ENCODE results near the gene CD58.

CD58 gene

GRCh38 chr1:116544588-116545358 lies 26.1 kb downstream of the CD58 start:
- DNase-seq (ENCODE audit: low read depth in 2 of 2), result no peak

GRCh38 chr1:116540088-116540487 lies 30.7 kb downstream of the CD58 start:
- no peak for DNase-seq (ENCODE audit: low read depth in 2 of 2)

GRCh38 chr1:116538544-116538943 lies 32.3 kb downstream of the CD58 start:
- DNase-seq (ENCODE audit: low read depth in 2 of 2), result no peak

GRCh38 chr1:116537898-116538297 lies 32.9 kb downstream of the CD58 start:
- DNase-seq (ENCODE audit: low read depth in 2 of 2), result no peak

- DNase-seq (ENCODE audit: low read depth in 2 of 2), result no peak
These were observed 33.6 kb downstream of the CD58 start for GRCh38 chr1:116537040-116537831.

GRCh38 chr1:116534014-116534739 lies 36.6 kb downstream of the CD58 start:
- no peak for DNase-seq (ENCODE audit: low read depth in 2 of 2)

- no peak for DNase-seq (ENCODE audit: low read depth in 2 of 2)
These were observed 37.4 kb downstream of the CD58 start for GRCh38 chr1:116533429-116533820.

- DNase-seq (ENCODE audit: low read depth in 2 of 2), result no peak
These were observed 38.0 kb downstream of the CD58 start for GRCh38 chr1:116532671-116533428.

- DNase-seq (ENCODE audit: low read depth in 2 of 2), result no peak
These were observed 38.9 kb downstream of the CD58 start for GRCh38 chr1:116531917-116532316.

GRCh38 chr1:116529681-116530080 lies 41.1 kb downstream of the CD58 start:
- no peak for DNase-seq (ENCODE audit: low read depth in 2 of 2)

- DNase-seq (ENCODE audit: low read depth in 2 of 2), result no peak
These were observed 41.6 kb downstream of the CD58 start for GRCh38 chr1:116529199-116529631.

- no peak for DNase-seq (ENCODE audit: low read depth in 2 of 2)
These were observed 42.3 kb downstream of the CD58 start for GRCh38 chr1:116528329-116529083.

- no peak for DNase-seq (ENCODE audit: low read depth in 2 of 2)
These were observed 45.4 kb downstream of the CD58 start for GRCh38 chr1:116525440-116525839.

- no peak for DNase-seq (ENCODE audit: low read depth in 2 of 2)
These were observed 49.6 kb downstream of the CD58 start for GRCh38 chr1:116521186-116521585.

GRCh38 chr1:116518400-116518799 lies 52.4 kb downstream of the CD58 start:
- DNase-seq (ENCODE audit: low read depth in 2 of 2), result no peak

- DNase-seq (ENCODE audit: low read depth in 2 of 2), result no peak
These were observed 54.2 kb downstream of the CD58 start for GRCh38 chr1:116516631-116517030.

- no peak for DNase-seq (ENCODE audit: low read depth in 2 of 2)
These were observed 55.1 kb downstream of the CD58 start for GRCh38 chr1:116515702-116516101.

- peak; percentile 57 to 63 for DNase-seq (ENCODE audit: low read depth in 2 of 2)
These were observed 55.9 kb downstream of the CD58 start for GRCh38 chr1:116514708-116515525.

- DNase-seq (ENCODE audit: low read depth in 2 of 2), result no peak
These were observed 56.9 kb downstream of the CD58 start for GRCh38 chr1:116513956-116514355.

GRCh38 chr1:116511459-116512019 lies 59.3 kb downstream of the CD58 start:
- no peak for DNase-seq (ENCODE audit: low read depth in 2 of 2)
